Glomerular visceral epithelial cell (primary cell): ENCODE results near the gene ARF4.

Experiments used
- DNase-seq: peaks from one replicate; pipeline ENCODE4 v3.0.0-alpha.2; 2016; ENCODE audit errors: extremely low spot score

Gene ARF4

GRCh38 chr3:57577801-57578200 lies 19.3 kb downstream of the ARF4 start:
- no peak for DNase-seq

GRCh38 chr3:57575966-57576626 lies 21.0 kb downstream of the ARF4 start:
- DNase-seq, result no peak

- DNase-seq, result no peak
These were observed 25.0 kb downstream of the ARF4 start for GRCh38 chr3:57572096-57572495.

- DNase-seq, result no peak
These were observed 26.3 kb downstream of the ARF4 start for GRCh38 chr3:57570878-57571277.

- no peak for DNase-seq
These were observed 27.2 kb downstream of the ARF4 start for GRCh38 chr3:57569859-57570450.

- DNase-seq, result peak; percentile 11
These were observed 37.6 kb downstream of the ARF4 start for GRCh38 chr3:57559526-57559925.

GRCh38 chr3:57557085-57557537 lies 40.0 kb downstream of the ARF4 start:
- DNase-seq, result peak; percentile 37

GRCh38 chr3:57556459-57557084 lies 40.6 kb downstream of the ARF4 start:
- peak; percentile 25 for DNase-seq

- DNase-seq, result peak; percentile 88
These were observed 41.2 kb downstream of the ARF4 start, which contains the start of gene PDE12 for GRCh38 chr3:57555738-57556458. TSS of gene PDE12 (plus strand) at chr3:57556274. CDS start at chr3:57556380, 106 bp downstream.

GRCh38 chr3:57555306-57555705 lies 41.8 kb downstream of the ARF4 start:
- DNase-seq, result no peak

- DNase-seq, result no peak
These were observed 50.5 kb downstream of the ARF4 start for GRCh38 chr3:57546616-57547015.

GRCh38 chr3:57545636-57546268 lies 51.4 kb downstream of the ARF4 start:
- DNase-seq, result no peak

GRCh38 chr3:57544181-57545125 lies 52.7 kb downstream of the ARF4 start, which contains the start of gene DNAH12:
TSS of gene DNAH12 (minus strand) at chr3:57544344. CDS start at chr3:57542870, 1,474 bp downstream.
- DNase-seq, result peak; percentile 68

- no peak for DNase-seq
These were observed 58.7 kb downstream of the ARF4 start for GRCh38 chr3:57538465-57538864.

GRCh38 chr3:57530071-57530608 lies 67.0 kb downstream of the ARF4 start:
- DNase-seq, result no peak
